ENCODE data around the gene SAP30BP. TPM values are rescaled to one million over a fixed set of nuclear protein-coding genes. Genes with fewer than 3 reads are reported as not detected.

The SAP30BP gene
- 63.4 and 70.8 TPM in 2 replicates for total RNA-seq

GRCh38 chr17:75666959-75667790, at the start of gene SAP30BP, which contains the start of gene RECQL5:
Gene SAP30BP, plus strand, starts transcription at chr17:75667338. Its CDS starts 35 bp downstream, at chr17:75667373.
Gene RECQL5, minus strand, starts transcription at chr17:75667154. Its CDS starts 597 bp downstream, at chr17:75666557.

GRCh38 chr17:75632863-75633485, 34.2 kb upstream of the SAP30BP start, which contains the start of gene SMIM5:
Gene SMIM5, plus strand, starts transcription at chr17:75633434. Its CDS starts 6,768 bp downstream, at chr17:75640202.

GRCh38 chr17:75720656-75721462, 53.7 kb downstream of the SAP30BP start, which contains the start of gene ITGB4:
Gene ITGB4, plus strand, starts transcription at chr17:75721459. Its CDS starts 3,245 bp downstream, at chr17:75724704.

Other genes starting within 250 kb of the SAP30BP start
- gene TMEM94, start 210.7 kb upstream of the SAP30BP start, total RNA-seq: 42.5 and 51.1 TPM in 2 replicates
- 12.2 and 15.9 TPM in 2 replicates for gene CASKIN2, start 151.8 kb upstream of the SAP30BP start, total RNA-seq
- 6.8 and 8.3 TPM in 2 replicates for gene TSEN54, start 150.8 kb upstream of the SAP30BP start, total RNA-seq
- 0.24 and 0.32 TPM in 2 replicates for gene LLGL2, start 141.6 kb upstream of the SAP30BP start, total RNA-seq
- 4.2 and 7.2 TPM in 2 replicates for gene MYO15B, start 79.5 kb upstream of the SAP30BP start, total RNA-seq
- 0.16 and 0.24 TPM in 2 replicates for gene SMIM5, start 33.9 kb upstream of the SAP30BP start, total RNA-seq
- 16.5 and 19.5 TPM in 2 replicates for gene RECQL5, start 184 bp upstream of the SAP30BP start, total RNA-seq
- gene ITGB4, start 54.1 kb downstream of the SAP30BP start, total RNA-seq: 9.6 and 39.8 TPM in 2 replicates
- gene GALK1, start 97.9 kb downstream of the SAP30BP start, total RNA-seq: 50.0 and 56.8 TPM in 2 replicates
- gene UNK, start 117.5 kb downstream of the SAP30BP start, total RNA-seq: 26.0 and 28.1 TPM in 2 replicates
- gene UNC13D, start 177.1 kb downstream of the SAP30BP start, total RNA-seq: 0.97 and 1.2 TPM in 2 replicates
- gene WBP2, start 188.0 kb downstream of the SAP30BP start, total RNA-seq: 26.8 and 28.2 TPM in 2 replicates
- 35.9 and 40.7 TPM in 2 replicates for gene TRIM47, start 211.2 kb downstream of the SAP30BP start, total RNA-seq
- gene TRIM65, start 229.6 kb downstream of the SAP30BP start, total RNA-seq: 33.2 and 39.1 TPM in 2 replicates
- 28.7 and 30.1 TPM in 2 replicates for gene MRPL38, start 237.5 kb downstream of the SAP30BP start, total RNA-seq

Measured in hair follicle dermal papilla cell (primary cell).